DOHH2 (cell line): Measurements from ENCODE around the gene PNPLA7.

Source experiments
- CTCF ChIP-seq: fragments of 200-600 bp; sonication (generic); IDR thresholded peaks from one replicate; pipeline ENCODE4 v1.5.1; 2014; ENCODE audit warnings: antibody characterized with exemption, mild to moderate bottlenecking, low read depth, low read length; ENCODE audit not compliant: poor library complexity, severe bottlenecking
- EZH2phosphoT487 ChIP-seq: fragments of 200-600 bp; sonication (generic); IDR thresholded peaks from 2 replicates; pipeline ENCODE4 v1.6.1; 2017; ENCODE audit warnings: borderline replicate concordance, mild to moderate bottlenecking, antibody characterized with exemption, low read length, moderate library complexity, mixed read lengths

- TF ChIP-seq CTCF, result no peak
- TF ChIP-seq EZH2phosphoT487, result no peak
These were observed 116.2 kb downstream of the PNPLA7 start for GRCh38 chr9:137433916-137434431.
